HepG2 (cell line): ENCODE results near the gene LINGO3. TPM values are rescaled to one million over a fixed set of nuclear protein-coding genes. Genes with fewer than 3 reads are reported as not detected.
A peak's percentile ranks its signal among the peaks of the same experiment; 100 is the strongest.

Experiments
- AFF4 ChIP-seq: sonication (generic); formaldehyde crosslinking; IDR thresholded peaks from 2 replicates; pipeline ENCODE4 v1.4.0; 2020; ENCODE audit warnings: missing genetic modification reagents
- AKAP8 ChIP-seq: sonication (generic); formaldehyde crosslinking; IDR thresholded peaks from 2 replicates; pipeline ENCODE4 v1.5.1; 2020; ENCODE audit warnings: mild to moderate bottlenecking, missing genetic modification reagents
- ATF3 ChIP-seq: sonication (generic); formaldehyde crosslinking; IDR thresholded peaks from 2 replicates; pipeline ENCODE4 v1.4.0; 2020; ENCODE audit warnings: missing genetic modification reagents
- CBFB ChIP-seq: sonication (generic); formaldehyde crosslinking; IDR thresholded peaks from 2 replicates; pipeline ENCODE4 v1.4.0; 2020; ENCODE audit warnings: missing genetic modification reagents
- CBX5 ChIP-seq: sonication (generic); formaldehyde crosslinking; IDR thresholded peaks from 2 replicates; pipeline ENCODE4 v1.4.0; 2020; ENCODE audit warnings: missing genetic modification reagents, borderline replicate concordance
- CENPT ChIP-seq: sonication (generic); formaldehyde crosslinking; IDR thresholded peaks from 2 replicates; pipeline ENCODE4 v1.8.0; 2022; ENCODE audit warnings: low read depth, mild to moderate bottlenecking, moderate library complexity, missing genetic modification reagents
- FOXM1 ChIP-seq: sonication (generic); formaldehyde crosslinking; IDR thresholded peaks from 2 replicates; pipeline ENCODE4 v1.5.0; 2020; ENCODE audit warnings: missing genetic modification reagents
- FUBP1 ChIP-seq: sonication (generic); formaldehyde crosslinking; IDR thresholded peaks from 2 replicates; pipeline ENCODE4 v1.5.1; 2020; ENCODE audit warnings: missing genetic modification reagents, mild to moderate bottlenecking, borderline replicate concordance
- JDP2 ChIP-seq: sonication (generic); formaldehyde crosslinking; IDR thresholded peaks from 2 replicates; pipeline ENCODE4 v1.8.1; 2022; ENCODE audit warnings: missing genetic modification reagents, borderline replicate concordance
- KLF11 ChIP-seq: IDR thresholded peaks from 2 replicates; pipeline ENCODE4 v1.6.1; 2016; ENCODE audit warnings: missing compliant biosample characterization
- MEIS2 ChIP-seq: sonication (generic); formaldehyde crosslinking; IDR thresholded peaks from 2 replicates; pipeline ENCODE4 v1.9.0; 2021; ENCODE audit warnings: mild to moderate bottlenecking, missing genetic modification reagents
- NFRKB ChIP-seq: fragments of 450-650 bp; IDR thresholded peaks from 2 replicates; pipeline ENCODE4 v1.6.1; 2017
- PATZ1 ChIP-seq: sonication (generic); formaldehyde crosslinking; IDR thresholded peaks from 2 replicates; pipeline ENCODE4 v1.4.0; 2020; ENCODE audit warnings: missing genetic modification reagents
- PCBP1 ChIP-seq: fragments of 200-400 bp; formaldehyde crosslinking; IDR thresholded peaks from 2 replicates; pipeline ENCODE4 v1.6.1; 2017; ENCODE audit warnings: mild to moderate bottlenecking, low read depth, low read length, borderline replicate concordance
- POLR2G ChIP-seq: fragments of 200-400 bp; formaldehyde crosslinking; IDR thresholded peaks from 2 replicates; pipeline ENCODE4 v1.6.1; 2018; ENCODE audit warnings: mild to moderate bottlenecking, low read depth, low read length, moderate library complexity
- RELA ChIP-seq: sonication (generic); formaldehyde crosslinking; IDR thresholded peaks from 2 replicates; pipeline ENCODE4 v1.4.0; 2020; ENCODE audit warnings: missing genetic modification reagents
- RXRB ChIP-seq: IDR thresholded peaks from 2 replicates; pipeline ENCODE4 v1.6.1; 2016; ENCODE audit warnings: borderline replicate concordance, missing genetic modification reagents, missing compliant biosample characterization
- SP1 ChIP-seq, 2 experiments: fragments of 450-650 bp in 1 of 2; sonication (generic) in 1 of 2; formaldehyde crosslinking in 1 of 2; IDR thresholded peaks; 2 replicates each; pipeline versions ENCODE4 v1.4.0 to v1.6.1; 2016 to 2020; ENCODE audit warnings: missing genetic modification reagents in 1 of 2
- SUZ12 ChIP-seq: fragments of 150-350 bp; IDR thresholded peaks from 2 replicates; pipeline ENCODE4 v1.6.1; 2014; ENCODE audit warnings: low read depth, low read length
- ZBTB42 ChIP-seq: sonication (generic); formaldehyde crosslinking; IDR thresholded peaks from 2 replicates; pipeline ENCODE4 v1.5.0; 2020; ENCODE audit warnings: mild to moderate bottlenecking, missing genetic modification reagents
- ZFP82 ChIP-seq: sonication (generic); formaldehyde crosslinking; IDR thresholded peaks from 2 replicates; pipeline ENCODE4 v1.5.1; 2020; ENCODE audit warnings: mild to moderate bottlenecking, missing genetic modification reagents, borderline replicate concordance
- ZNF143 ChIP-seq: sonication (generic); formaldehyde crosslinking; IDR thresholded peaks from 2 replicates; pipeline ENCODE4 v1.4.0; 2020; ENCODE audit warnings: missing genetic modification reagents
- ZNF335 ChIP-seq: sonication (generic); formaldehyde crosslinking; IDR thresholded peaks from 2 replicates; pipeline ENCODE4 v1.4.0; 2020; ENCODE audit warnings: missing genetic modification reagents
- ZNF746 ChIP-seq: sonication (generic); formaldehyde crosslinking; IDR thresholded peaks from 2 replicates; pipeline ENCODE4 v1.8.0; 2022; ENCODE audit warnings: mild to moderate bottlenecking, missing genetic modification reagents
- ZSCAN20 ChIP-seq: sonication (generic); formaldehyde crosslinking; IDR thresholded peaks from 2 replicates; pipeline ENCODE4 v1.4.0; 2020; ENCODE audit warnings: missing genetic modification reagents, mild to moderate bottlenecking, borderline replicate concordance
- polyA plus RNA-seq, 8 experiments: library from polyadenylated mRNA; depleted of rRNA in 3 of 8; stranded (reverse) in 7 of 8; unstranded in 1 of 8; fragments of >200 nt; fragmentation: Illumina TruSeq in 4 of 8; extraction: Trizol in 4 of 8; gene quantifications; 2 replicates each; pipeline versions ENCODE4 v1.2.1 to v1.2.3, GENCODE V29; 2011 to 2016; ENCODE audit warnings: low read depth in 4 of 8, missing spikeins in 1 of 8, mixed read lengths in 1 of 8; ENCODE audit not compliant: insufficient read depth in 1 of 8
- total RNA-seq, 5 experiments: library from RNA; depleted of rRNA; stranded (reverse); fragments of >200 nt; fragmentation: Illumina TruSeq; extraction: Trizol; gene quantifications; 2 replicates each; pipeline ENCODE4 v1.2.3, GENCODE V29; 2016; ENCODE audit warnings: low read depth in 1 of 5

The LINGO3 gene
- total and polyA plus RNA-seq, 2 of the 13 experiments (the other 11 are each of a cell fraction or from before 2014, with no cell fraction given): not detected

GRCh38 chr19:2315818-2316353 lies 7.9 kb upstream of the LINGO3 start (continued):
- TF ChIP-seq PATZ1 (peak; percentile 90), CENPT (0 out of 2 replicates have a peak, but pooled peaks have one; percentile 36), AFF4 (CRISPR knock-in tag) (no peak), AKAP8 (no peak), ZSCAN20 (CRISPR knock-in tag) (no peak), CBFB (CRISPR knock-in tag) (peak; percentile 37; the same call in 1 of the 2 replicates), ZNF335 (CRISPR knock-in tag) (no peak), RXRB (peak; percentile 64; the same call in 1 of the 2 replicates), ZFP82 (CRISPR knock-in tag) (no peak), RELA (CRISPR knock-in tag) (no peak), FUBP1 (CRISPR knock-in tag) (no peak), KLF11 (CRISPR knock-in tag) (no peak), SP1 (IDR thresholded peaks at IDR 0.05) (no peak), SP1 (CRISPR knock-in tag; IDR thresholded peaks at IDR 0.05) (peak; percentile 19; the same call in 1 of the 2 replicates), SUZ12 (no peak), JDP2 (no peak), NFRKB (no peak), POLR2G (no peak), ZNF746 (CRISPR knock-in tag) (no peak), MEIS2 (no peak), PCBP1 (no peak; the same call in 1 of the 2 replicates), ZBTB42 (CRISPR knock-in tag) (no peak), ATF3 (no peak), CBX5 (CRISPR knock-in tag) (peak; percentile 28), ZNF143 (CRISPR knock-in tag) (no peak), FOXM1 (CRISPR knock-in tag) (no peak)
